ENCODE measurements around the gene KLB.
A peak's percentile ranks its signal among the peaks of the same experiment; 100 is the strongest.

Gene KLB

DNA sequence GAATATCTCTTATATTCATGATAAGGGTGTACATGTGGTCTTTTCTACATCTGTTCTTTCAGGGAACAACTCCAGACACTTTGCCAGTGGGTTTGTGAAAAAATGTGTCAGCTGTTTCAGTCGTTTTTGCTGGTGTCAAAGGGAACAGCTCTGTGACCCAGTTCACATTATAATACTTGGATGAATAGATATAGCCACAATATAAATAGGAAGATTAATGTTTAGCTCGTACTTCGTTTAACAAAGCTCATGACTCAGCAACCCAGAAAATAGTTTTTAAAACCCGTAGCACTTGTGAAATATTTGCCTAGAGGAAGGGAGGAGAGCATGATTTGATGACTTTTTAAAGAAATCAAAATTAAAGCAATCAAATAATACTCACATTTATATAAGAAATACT, 60.0 kb downstream of the KLB start:
- no peak for DNase-seq

DNA sequence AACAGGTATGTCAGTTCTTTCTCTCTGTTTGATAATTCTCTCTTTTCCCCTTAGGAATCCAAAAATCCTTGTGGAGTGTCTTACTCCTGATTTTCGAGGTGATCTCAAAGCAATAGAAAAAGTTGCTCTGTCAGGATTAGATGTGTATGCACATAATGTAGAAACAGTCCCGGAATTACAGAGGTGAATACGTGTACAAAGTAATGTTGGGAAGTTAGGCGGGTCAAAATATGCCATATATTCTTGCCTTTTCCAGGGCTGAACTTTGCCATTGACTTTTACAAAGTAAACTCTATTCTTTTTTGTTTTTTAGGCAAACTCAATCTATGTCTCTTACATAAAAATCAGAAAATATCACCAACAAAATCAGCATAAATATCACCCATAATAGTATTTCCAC, 60.7 kb downstream of the KLB start:
- no peak for DNase-seq

DNA sequence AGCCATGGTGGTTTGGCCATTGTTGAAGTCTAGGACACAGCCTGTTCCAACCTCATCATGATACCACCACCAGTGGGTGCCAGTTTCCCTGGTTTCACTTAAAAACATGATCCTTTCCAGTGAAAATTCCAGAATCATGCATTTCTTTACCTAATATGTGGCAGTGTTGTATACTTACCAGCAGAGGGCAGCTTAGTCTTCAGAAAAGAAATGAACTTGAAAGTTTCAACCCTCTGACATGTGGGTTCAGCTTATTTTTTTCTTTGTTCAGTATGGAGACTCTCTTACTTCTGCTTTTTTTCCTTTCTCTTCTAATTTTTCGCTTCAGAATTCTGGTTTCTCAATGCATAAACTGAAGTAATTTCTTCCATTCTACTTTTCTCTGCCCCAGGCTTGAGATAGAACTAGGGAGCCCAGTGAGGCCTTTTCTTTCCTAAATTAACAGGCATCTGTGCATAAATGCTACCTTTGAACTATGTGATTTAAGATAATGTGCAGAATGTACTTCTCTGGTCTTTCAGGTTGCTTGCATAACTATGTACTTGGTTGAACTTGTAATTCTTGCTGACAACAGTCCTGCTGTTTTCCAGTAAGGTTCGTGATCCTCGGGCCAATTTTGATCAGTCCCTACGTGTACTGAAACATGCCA, 62.8 kb downstream of the KLB start:
- DNase-seq = peak; percentile 62

DNA sequence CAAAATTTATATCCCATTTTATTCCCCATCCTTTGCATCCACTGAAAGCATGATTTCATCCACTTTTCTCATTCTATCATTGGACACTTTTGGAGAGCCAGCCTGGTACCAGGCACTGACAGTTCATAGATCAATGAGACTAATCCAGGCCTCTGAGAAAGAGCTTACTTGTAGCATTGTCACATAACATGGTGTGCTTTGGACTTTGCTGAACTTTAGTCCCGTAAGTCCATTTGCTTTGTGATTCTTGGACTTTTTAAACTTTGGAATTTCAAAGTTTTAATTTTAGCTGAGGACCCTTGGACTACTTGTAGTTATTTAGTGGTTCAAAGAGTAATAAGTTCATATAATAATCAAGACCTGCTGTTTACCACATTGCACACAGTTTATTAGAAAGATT, 63.7 kb downstream of the KLB start:
- DNase-seq = no peak

DNA sequence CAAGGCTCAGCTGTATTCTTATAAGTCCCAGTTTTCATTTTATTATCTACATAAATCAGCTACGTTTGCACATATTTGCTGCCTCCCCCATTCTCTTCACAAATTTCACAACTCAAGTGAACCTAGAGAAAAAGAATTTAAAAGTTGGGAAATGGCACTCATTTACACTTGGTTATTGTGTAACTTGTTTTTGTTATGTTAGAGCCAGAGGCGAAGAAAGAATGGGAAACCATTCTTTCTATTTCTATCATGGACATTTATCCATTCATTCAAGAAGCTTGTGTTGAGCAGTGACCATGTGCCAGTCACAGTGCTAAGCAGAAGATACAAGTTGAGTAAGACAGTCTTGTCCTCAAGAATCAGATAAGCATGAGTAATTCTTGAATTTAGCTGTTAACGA, 65.7 kb downstream of the KLB start:
- no peak for DNase-seq

DNA sequence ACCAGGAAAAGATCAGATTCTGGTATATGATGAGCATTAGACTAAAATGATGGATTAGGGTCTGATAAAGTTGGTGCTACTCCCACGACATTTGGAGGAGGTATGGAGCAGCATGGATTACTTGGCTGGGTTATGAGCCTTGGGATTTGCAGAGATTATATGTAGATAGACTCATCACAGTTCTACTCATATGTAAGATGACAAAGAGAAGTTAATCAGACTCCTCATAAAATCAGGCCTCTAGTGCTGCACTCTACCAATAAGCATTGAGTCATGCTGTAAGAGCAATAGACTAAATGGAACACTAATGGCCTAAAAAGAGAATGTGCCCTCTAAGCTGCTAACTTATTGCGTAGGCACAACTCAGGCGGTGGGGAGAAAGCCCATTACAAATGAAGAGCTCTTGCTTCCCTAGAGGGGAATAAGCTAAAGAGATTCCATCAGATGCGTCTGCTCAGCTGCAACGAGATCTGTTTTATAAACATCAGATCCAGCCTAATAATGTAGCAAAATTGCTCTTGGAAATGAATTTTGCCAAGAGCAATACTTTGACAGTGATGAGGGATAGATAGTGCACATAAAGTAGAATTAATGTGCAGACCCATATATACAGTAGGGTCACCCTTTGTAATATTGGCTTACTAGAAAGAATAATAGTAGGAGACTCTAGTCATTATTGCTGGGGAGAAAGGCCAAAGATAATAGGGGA, 69.6 kb downstream of the KLB start:
- DNase-seq = no peak

DNA sequence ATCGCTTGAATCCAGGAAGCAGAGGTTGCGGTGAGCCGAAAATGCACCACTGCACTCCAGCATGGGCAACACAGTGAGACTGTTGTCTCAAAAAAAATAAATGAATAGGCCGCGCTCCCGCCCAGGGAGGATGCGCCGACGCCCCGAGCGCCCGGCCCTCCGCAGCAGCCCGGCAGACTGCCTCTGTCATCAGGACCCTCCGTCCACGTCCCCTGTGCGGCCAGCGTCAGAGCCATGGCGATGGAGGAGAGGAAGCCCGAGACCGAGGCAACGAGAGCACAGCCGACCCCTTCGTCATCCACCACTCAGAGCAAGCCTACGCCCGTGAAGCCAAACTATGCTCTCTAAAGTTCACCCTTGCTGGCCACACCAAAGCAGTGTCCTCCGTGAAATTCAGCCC, 73.5 kb downstream of the KLB start:
- no peak for DNase-seq

DNA sequence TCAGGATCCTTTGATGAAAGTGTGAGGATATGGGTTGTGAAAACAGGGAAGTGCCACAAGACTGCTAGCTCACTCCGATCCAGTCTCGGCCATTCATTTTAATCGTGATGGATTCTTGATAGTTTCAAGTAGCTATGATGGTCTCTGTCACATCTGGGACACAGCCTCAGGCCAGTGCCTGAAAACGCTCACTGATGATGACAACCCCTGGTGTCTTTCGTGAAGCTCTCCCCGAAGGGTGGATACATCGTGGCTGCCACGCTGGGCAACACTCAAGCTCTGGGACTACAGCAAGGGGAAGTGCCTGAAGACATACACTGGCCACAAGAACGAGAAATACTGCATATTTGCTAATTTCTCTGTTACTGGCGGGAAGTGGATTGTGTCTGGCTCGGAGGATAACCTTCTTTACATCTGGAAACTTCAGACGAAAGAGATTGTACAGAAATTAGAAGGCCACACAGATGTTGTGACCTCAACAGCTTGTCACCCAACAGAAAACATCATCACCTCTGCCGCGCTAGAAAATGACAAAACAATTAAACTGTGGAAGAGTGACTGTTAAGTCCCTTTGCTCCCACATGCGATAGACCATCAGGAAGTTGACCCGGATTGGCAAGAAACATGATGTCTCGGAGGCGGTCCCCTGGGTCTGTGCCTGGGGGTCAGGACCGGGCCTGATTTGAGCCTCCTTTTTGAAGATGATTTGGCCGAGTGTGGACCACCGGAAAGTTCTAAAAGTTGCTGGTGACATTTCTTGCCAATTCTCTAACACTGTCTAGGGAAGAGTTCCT, 74.4 kb downstream of the KLB start:
- no peak for DNase-seq

DNA sequence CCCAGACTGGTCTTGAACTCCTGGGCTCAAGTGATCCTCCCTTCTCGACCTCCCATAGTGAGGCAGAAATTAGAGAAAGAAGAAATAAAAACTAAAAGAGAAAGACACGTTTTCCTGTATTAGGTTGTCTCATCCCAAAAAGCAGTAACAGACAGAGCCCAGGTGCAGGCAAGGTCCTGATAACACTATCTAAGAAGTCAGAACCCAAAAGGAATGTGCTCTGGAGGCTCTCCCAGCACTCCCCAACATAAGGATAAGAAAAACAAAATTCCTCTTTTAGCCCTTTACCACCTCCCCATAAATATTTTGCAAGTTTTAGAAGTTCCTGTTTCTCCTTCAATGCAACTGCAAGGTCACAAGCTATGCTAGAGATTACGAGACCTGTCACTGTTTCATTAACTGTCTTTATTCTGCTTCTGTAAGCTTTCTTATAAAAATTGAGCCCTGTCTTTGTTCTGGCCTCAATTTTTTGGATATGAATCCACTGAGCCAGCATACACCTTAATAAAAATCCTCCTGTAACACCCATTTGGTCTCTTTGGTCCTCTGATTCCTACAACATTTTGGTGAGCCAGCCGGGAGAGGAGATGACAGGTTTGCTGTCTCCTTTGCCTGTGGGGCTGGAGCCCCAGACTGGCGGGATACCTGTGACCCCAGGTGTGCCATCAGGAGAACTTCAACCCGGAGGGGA, 78.0 kb downstream of the KLB start:
- DNase-seq = no peak

DNA sequence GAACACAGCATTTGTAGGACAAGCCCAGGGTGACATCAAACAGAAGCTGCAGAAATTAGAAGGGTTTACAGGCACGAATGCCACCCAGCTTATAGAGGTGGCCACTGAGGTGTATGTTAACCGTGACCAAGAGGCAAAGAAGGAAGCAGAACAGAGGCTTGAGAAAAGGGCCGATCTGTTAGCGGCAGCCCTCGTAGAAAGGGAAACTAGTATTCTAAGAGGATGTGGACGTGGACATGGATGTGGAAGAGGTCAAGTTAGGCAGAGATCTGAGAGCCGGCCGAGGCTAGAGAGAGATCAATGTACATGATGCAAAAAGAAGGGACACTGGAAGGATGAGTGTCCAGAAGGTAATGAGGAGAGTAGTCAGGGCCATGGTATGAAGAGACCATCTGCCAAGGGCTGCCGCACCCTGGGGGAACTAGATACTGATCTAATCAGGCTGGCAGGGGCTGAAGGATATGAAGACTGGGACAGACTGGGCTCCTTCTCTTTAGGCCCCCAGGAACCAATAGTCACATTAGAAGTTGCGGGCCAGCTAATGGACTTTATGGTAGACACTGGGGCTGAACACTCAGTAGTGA, 79.6 kb downstream of the KLB start:
- DNase-seq = no peak

DNA sequence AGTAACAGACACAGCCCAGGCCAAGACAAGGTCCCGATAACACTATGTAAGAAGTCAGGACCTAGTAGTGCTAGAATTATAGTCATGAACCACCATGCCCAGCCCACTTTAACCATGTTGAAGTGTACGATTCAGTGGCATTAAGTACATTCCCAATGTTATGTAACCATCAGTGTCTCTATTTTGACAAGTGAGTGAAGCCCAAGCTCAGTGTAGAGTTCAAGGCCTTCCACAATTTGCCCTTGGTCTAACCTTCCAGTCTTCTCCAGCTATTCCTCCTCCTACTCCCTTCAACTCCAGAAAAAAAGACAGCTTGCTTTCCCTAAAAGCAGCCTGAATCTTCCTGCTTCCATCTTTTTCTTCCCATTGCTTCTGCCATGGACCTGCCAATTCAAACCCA, 83.6 kb downstream of the KLB start:
- DNase-seq = no peak

DNA sequence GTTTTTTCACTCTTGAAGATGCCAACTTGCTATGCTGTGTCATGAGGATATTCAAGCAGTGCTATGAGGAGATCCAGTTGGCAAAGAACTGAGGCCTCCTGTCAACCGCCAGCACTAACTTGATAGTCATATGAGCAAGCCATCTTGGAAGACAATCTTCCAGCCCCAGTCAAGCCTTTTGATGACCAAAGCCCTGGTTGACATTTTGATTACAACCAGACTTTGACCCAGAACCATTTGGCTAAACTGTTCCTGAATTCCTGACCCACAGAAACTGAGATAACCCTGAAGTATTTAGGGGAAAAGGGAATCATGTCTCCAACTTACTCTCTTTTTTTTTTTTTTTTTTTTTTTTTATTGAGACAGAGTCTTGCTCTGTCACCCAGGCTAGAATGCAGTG, 87.6 kb downstream of the KLB start:
- DNase-seq = no peak

DNA sequence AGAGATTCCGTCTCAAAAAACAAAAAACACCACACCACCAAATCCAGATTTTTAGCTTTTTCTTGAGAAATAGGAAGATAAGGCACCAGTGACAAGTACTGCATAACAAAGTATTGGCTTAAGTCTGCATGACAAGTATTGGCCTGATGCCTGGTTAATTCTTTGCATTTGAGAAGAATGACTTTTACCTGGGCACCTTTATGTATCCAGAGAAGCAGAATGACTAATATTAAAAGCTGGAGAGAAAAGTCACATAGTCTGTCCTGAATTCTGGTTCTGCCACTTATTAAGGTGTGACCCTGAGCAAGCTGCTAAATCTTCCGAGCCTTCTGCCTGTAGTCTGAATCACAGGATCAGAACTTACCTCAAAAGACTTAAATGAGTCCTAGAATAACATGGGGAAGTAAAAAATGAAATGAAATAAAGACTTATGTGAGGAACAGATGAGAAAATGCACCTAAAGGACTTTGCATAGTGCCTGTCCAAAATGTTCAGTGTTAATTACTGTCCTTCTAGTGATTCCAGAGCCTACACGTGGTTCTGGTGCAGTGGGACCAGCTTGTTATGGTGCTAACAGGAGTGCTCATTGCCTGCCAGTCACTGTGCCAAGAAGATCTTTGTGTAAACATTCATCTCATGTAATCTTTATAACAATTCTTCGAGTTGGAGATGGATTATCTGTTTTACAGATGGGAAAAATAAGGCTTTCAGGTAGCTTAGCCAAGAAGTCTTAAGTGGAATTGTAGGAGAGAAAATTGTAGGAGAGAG, 88.9 kb downstream of the KLB start:
- no peak for DNase-seq

DNA sequence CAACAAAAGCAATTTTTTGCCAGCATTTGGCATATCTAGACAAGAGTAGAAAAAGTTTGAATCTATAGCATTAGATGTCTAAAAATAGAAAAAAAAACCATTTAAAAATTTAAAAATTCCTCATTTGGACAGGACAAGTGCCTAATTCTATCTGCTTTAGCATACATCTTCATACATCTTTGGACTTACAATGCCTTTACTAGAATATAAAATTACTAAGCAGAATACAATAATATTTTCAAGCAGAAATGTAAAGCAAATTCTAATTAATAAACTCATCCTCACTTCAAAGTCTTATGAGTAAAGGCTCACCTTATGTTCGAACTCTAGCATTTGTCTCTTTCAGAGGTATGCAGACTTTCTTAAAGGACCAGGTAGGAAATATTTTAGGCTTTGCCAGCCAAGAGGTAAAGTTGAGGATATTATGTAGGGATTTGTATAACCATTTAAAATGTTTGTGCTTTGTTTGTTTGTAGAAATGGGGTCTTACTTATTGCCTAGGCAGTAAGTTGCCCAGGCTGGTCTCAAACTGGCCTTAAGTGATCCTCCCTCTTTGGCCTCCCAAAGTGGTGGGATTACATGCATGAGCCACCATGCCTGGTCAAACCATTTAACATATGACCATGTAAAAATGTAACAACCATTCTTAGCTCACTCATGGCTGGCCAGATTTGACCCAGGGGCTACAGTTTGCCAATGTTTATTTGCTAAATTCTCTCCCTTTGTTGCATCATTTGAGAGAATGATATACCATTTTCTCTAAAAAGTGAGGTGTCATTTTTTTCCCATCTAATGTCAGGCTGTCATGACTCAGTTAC, 91.4 kb downstream of the KLB start:
- DNase-seq = no peak

DNA sequence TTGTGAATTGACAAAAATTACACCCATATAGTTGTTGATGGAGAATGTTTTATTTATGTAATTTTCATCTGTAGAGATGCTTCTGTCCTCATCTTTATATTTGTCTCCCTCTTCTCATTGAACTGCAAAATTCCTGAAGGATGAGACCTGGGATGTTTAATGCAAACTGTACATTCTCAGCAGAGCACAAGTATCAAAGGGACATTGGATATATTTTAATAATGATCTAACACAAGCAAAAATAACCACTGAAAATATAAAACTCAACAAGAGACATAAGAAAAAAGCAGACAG, 91.9 kb downstream of the KLB start:
- DNase-seq = no peak

Measured in CD4-positive, alpha-beta T cell treated with Interleukin-10 for 1 hour (primary cell).